HepG2 (cell line): ENCODE results near the gene COASY. TPM values are rescaled to one million over a fixed set of nuclear protein-coding genes. Genes with fewer than 3 reads are reported as not detected.
A peak's percentile ranks its signal among the peaks of the same experiment; 100 is the strongest.

Experiments
- AGO2 ChIP-seq: fragments of 200-400 bp; formaldehyde crosslinking; optimal IDR thresholded peaks from 2 replicates; pipeline ENCODE3; 2017; ENCODE audit warnings: mild to moderate bottlenecking, low read depth, low read length, moderate library complexity
- BRCA1 ChIP-seq: sonication (generic); formaldehyde crosslinking; IDR thresholded peaks from 2 replicates; pipeline ENCODE4 v1.4.0; 2020; ENCODE audit warnings: missing genetic modification reagents
- CHD4 ChIP-seq: fragments of 200-600 bp; sonication (generic); IDR thresholded peaks from 2 replicates; pipeline ENCODE4 v1.7.0; 2017; ENCODE audit warnings: mild to moderate bottlenecking, low read length, borderline replicate concordance
- GFI1 ChIP-seq: sonication (generic); formaldehyde crosslinking; IDR thresholded peaks from 2 replicates; pipeline ENCODE4 v1.5.0; 2020; ENCODE audit warnings: missing genetic modification reagents, mild to moderate bottlenecking, borderline replicate concordance
- MED13 ChIP-seq: sonication (generic); formaldehyde crosslinking; IDR thresholded peaks from 2 replicates; pipeline ENCODE4 v1.5.0; 2020; ENCODE audit warnings: missing genetic modification reagents
- NCOA2 ChIP-seq: sonication (generic); formaldehyde crosslinking; IDR thresholded peaks from 2 replicates; pipeline ENCODE4 v1.8.0; 2022; ENCODE audit warnings: inconsistent platforms
- POLR2AphosphoS5 ChIP-seq: IDR thresholded peaks from 2 replicates; pipeline ENCODE4 v1.6.1; 2012; ENCODE audit warnings: low read depth, low read length
- SALL1 ChIP-seq: sonication (generic); formaldehyde crosslinking; IDR thresholded peaks from 2 replicates; pipeline ENCODE4 v1.8.0; 2022; ENCODE audit warnings: mild to moderate bottlenecking, missing genetic modification reagents
- SMARCE1 ChIP-seq: fragments of 450-650 bp; IDR thresholded peaks from 2 replicates; pipeline ENCODE4 v1.6.1; 2017; ENCODE audit warnings: borderline replicate concordance
- SNAI1 ChIP-seq: sonication (generic); formaldehyde crosslinking; IDR thresholded peaks from 2 replicates; pipeline ENCODE4 v1.5.0; 2020; ENCODE audit warnings: mild to moderate bottlenecking, missing genetic modification reagents, borderline replicate concordance
- SUZ12 ChIP-seq: fragments of 150-350 bp; IDR thresholded peaks from 2 replicates; pipeline ENCODE4 v1.6.1; 2014; ENCODE audit warnings: low read depth, low read length
- ZC3H4 ChIP-seq: sonication (generic); formaldehyde crosslinking; IDR thresholded peaks from 2 replicates; pipeline ENCODE4 v1.4.0; 2020; ENCODE audit warnings: missing genetic modification reagents, borderline replicate concordance
- ZNF766 ChIP-seq: sonication (generic); formaldehyde crosslinking; IDR thresholded peaks from 2 replicates; pipeline ENCODE4 v1.5.0; 2020; ENCODE audit warnings: missing genetic modification reagents, borderline replicate concordance
- polyA plus RNA-seq, 8 experiments: library from polyadenylated mRNA; depleted of rRNA in 3 of 8; stranded (reverse) in 7 of 8; unstranded in 1 of 8; fragments of >200 nt; fragmentation: Illumina TruSeq in 4 of 8; extraction: Trizol in 4 of 8; gene quantifications; 2 replicates each; pipeline versions ENCODE4 v1.2.1 to v1.2.3, GENCODE V29; 2011 to 2016; ENCODE audit warnings: low read depth in 4 of 8, missing spikeins in 1 of 8, mixed read lengths in 1 of 8; ENCODE audit not compliant: insufficient read depth in 1 of 8
- total RNA-seq, 5 experiments: library from RNA; depleted of rRNA; stranded (reverse); fragments of >200 nt; fragmentation: Illumina TruSeq; extraction: Trizol; gene quantifications; 2 replicates each; pipeline ENCODE4 v1.2.3, GENCODE V29; 2016; ENCODE audit warnings: low read depth in 1 of 5
- TF ChIP-seq, protein P1 (sequence below): sonication (generic); formaldehyde crosslinking; IDR thresholded peaks from 2 replicates; pipeline ENCODE4 v1.4.0; 2020; ENCODE audit warnings: mild to moderate bottlenecking, missing genetic modification reagents
- TF ChIP-seq, protein P2 (sequence below): sonication (generic); formaldehyde crosslinking; IDR thresholded peaks from 2 replicates; pipeline ENCODE4 v1.5.0; 2020; ENCODE audit warnings: missing genetic modification reagents, mild to moderate bottlenecking, borderline replicate concordance
- TF ChIP-seq, protein P3 (sequence below): sonication (generic); formaldehyde crosslinking; IDR thresholded peaks from 2 replicates; pipeline ENCODE4 v1.8.0; 2022; ENCODE audit warnings: low read depth, missing genetic modification reagents
- TF ChIP-seq, protein P4 (sequence below): sonication (generic); formaldehyde crosslinking; IDR thresholded peaks from 2 replicates; pipeline ENCODE4 v1.4.0; 2020; ENCODE audit warnings: missing genetic modification reagents, borderline replicate concordance
- TF ChIP-seq, protein P5 (sequence below): sonication (generic); formaldehyde crosslinking; IDR thresholded peaks from 2 replicates; pipeline ENCODE4 v1.4.0; 2020; ENCODE audit warnings: missing genetic modification reagents, mild to moderate bottlenecking, borderline replicate concordance

Gene COASY
- total and polyA plus RNA-seq, 2 of the 13 experiments (the other 11 are each of a cell fraction or from before 2014, with no cell fraction given), result 90.7 to 125 TPM

DNA sequence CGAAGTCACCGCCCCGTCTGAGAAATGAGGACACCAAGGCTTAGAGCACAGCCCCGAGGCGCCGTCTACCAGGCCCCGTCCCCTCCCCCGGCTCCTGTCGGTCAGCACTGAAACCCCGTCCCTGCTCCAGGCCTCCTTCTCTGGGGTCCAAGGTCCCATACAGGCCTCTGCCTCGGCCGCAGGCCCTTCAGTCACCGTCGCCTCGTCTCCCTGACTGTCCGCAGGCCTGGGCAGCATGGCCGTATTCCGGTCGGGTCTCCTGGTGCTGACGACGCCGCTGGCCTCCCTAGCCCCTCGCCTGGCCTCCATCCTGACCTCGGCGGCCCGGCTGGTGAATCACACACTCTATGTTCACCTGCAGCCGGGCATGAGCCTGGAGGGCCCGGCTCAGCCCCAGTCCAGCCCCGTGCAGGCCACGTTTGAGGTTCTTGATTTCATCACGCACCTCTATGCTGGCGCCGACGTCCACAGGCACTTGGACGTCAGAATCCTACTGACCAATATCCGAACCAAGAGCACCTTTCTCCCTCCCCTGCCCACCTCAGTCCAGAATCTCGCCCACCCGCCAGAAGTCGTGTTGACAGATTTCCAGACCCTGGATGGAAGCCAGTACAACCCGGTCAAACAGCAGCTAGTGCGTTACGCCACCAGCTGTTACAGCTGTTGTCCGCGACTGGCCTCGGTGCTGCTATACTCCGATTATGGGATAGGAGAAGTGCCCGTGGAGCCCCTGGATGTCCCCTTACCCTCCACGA lies 617 bp downstream of the COASY start (continued):
- TF ChIP-seq, protein P1, sequence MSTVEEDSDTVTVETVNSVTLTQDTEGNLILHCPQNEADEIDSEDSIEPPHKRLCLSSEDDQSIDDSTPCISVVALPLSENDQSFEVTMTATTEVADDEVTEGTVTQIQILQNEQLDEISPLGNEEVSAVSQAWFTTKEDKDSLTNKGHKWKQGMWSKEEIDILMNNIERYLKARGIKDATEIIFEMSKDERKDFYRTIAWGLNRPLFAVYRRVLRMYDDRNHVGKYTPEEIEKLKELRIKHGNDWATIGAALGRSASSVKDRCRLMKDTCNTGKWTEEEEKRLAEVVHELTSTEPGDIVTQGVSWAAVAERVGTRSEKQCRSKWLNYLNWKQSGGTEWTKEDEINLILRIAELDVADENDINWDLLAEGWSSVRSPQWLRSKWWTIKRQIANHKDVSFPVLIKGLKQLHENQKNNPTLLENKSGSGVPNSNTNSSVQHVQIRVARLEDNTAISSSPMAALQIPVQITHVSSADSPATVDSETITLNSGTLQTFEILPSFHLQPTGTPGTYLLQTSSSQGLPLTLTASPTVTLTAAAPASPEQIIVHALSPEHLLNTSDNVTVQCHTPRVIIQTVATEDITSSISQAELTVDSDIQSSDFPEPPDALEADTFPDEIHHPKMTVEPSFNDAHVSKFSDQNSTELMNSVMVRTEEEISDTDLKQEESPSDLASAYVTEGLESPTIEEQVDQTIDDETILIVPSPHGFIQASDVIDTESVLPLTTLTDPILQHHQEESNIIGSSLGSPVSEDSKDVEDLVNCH (CRISPR knock-in tag), result no peak
- TF ChIP-seq SMARCE1, result no peak
- no peak for TF ChIP-seq SUZ12
- TF ChIP-seq GFI1 (CRISPR knock-in tag), result peak; percentile 46
- TF ChIP-seq, protein P2, sequence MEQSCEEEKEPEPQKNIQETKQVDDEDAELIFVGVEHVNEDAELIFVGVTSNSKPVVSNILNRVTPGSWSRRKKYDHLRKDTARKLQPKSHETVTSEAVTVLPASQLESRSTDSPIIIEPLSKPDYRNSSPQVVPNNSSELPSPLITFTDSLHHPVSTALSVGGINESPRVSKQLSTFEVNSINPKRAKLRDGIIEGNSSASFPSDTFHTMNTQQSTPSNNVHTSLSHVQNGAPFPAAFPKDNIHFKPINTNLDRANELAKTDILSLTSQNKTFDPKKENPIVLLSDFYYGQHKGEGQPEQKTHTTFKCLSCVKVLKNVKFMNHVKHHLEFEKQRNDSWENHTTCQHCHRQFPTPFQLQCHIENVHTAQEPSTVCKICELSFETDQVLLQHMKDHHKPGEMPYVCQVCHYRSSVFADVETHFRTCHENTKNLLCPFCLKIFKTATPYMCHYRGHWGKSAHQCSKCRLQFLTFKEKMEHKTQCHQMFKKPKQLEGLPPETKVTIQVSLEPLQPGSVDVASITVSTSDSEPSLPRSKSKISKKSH (CRISPR knock-in tag), result no peak
- peak; percentile 90 for TF ChIP-seq ZC3H4 (CRISPR knock-in tag)
- peak; percentile 21; the same call in 1 of the 2 replicates for TF ChIP-seq BRCA1 (CRISPR knock-in tag)
- TF ChIP-seq CHD4, result no peak
- peak; percentile 10; the same call in 1 of the 2 replicates for TF ChIP-seq SALL1 (CRISPR knock-in tag)
- TF ChIP-seq POLR2AphosphoS5, result no peak
- TF ChIP-seq, protein P3, sequence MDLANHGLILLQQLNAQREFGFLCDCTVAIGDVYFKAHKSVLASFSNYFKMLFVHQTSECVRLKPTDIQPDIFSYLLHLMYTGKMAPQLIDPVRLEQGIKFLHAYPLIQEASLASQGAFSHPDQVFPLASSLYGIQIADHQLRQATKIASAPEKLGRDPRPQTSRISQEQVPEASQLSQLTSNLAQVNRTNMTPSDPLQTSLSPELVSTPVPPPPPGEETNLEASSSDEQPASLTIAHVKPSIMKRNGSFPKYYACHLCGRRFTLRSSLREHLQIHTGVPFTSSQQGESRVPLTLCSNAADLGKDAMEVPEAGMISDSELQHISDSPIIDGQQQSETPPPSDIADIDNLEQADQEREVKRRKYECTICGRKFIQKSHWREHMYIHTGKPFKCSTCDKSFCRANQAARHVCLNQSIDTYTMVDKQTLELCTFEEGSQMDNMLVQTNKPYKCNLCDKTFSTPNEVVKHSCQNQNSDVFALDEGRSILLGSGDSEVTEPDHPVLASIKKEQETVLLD, result 0 out of 2 replicates have a peak, but pooled peaks have one; percentile 8
- TF ChIP-seq, protein P4, sequence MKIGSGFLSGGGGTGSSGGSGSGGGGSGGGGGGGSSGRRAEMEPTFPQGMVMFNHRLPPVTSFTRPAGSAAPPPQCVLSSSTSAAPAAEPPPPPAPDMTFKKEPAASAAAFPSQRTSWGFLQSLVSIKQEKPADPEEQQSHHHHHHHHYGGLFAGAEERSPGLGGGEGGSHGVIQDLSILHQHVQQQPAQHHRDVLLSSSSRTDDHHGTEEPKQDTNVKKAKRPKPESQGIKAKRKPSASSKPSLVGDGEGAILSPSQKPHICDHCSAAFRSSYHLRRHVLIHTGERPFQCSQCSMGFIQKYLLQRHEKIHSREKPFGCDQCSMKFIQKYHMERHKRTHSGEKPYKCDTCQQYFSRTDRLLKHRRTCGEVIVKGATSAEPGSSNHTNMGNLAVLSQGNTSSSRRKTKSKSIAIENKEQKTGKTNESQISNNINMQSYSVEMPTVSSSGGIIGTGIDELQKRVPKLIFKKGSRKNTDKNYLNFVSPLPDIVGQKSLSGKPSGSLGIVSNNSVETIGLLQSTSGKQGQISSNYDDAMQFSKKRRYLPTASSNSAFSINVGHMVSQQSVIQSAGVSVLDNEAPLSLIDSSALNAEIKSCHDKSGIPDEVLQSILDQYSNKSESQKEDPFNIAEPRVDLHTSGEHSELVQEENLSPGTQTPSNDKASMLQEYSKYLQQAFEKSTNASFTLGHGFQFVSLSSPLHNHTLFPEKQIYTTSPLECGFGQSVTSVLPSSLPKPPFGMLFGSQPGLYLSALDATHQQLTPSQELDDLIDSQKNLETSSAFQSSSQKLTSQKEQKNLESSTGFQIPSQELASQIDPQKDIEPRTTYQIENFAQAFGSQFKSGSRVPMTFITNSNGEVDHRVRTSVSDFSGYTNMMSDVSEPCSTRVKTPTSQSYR (CRISPR knock-in tag), result no peak
- no peak for TF ChIP-seq MED13 (CRISPR knock-in tag)
- peak; percentile 90; the same call in 1 of the 2 replicates for TF ChIP-seq SNAI1 (CRISPR knock-in tag)
- no peak; the same call in 1 of the 2 replicates for TF ChIP-seq NCOA2 (CRISPR knock-in tag)
- peak; percentile 97 for TF ChIP-seq AGO2
- TF ChIP-seq, protein P5, sequence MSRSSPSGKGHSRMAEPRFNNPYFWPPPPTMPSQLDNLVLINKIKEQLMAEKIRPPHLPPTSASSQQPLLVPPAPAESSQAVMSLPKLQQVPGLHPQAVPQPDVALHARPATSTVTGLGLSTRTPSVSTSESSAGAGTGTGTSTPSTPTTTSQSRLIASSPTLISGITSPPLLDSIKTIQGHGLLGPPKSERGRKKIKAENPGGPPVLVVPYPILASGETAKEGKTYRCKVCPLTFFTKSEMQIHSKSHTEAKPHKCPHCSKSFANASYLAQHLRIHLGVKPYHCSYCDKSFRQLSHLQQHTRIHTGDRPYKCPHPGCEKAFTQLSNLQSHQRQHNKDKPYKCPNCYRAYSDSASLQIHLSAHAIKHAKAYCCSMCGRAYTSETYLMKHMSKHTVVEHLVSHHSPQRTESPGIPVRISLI (CRISPR knock-in tag), result no peak
- TF ChIP-seq ZNF766, result no peak
